Activated CD4-positive, alpha-beta T cell treated with anti-CD3 and anti-CD28 coated beads, Interleukin-2, amount 50 U/mL, for 16 hours (primary cell): ENCODE data around the gene KRTAP10-11.
"Not testable (repeated sequence)": the region's sequence is repeated elsewhere in the genome, so short reads cannot be mapped to it uniquely, and the experiment has no call there.

Experiments
- DNase-seq: peaks from one replicate; pipeline ENCODE4 v3.0.0-alpha.2; 2020

Gene KRTAP10-11

DNA sequence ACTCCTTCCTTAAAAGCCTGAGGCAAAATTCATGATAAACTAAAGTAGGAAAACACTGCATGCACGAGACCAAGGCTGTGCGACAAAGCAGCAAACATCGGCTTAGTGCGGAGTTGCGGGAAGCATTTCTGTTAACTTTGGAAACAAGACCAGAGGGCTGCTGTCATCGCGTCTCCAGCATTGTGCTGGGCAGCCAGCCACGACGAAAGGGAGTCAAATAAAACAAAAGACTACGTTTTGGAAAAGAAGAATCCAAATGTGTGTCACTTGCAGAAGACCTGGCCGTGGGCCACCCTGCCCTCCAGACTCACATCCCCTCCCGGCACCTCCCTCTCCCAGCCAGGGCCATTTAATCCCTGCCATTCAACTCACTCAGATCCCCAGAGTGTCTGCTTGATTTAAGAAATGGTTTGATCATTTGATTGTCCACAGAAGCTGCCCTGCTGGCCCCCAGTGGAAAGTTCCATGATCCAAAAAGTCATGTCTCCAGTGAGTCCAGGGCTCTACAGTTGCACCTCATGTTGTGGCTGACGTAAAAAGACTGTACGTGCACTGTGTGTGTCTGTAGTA lies 2.4 kb upstream of the KRTAP10-11 start:
- DNase-seq = no peak

DNA sequence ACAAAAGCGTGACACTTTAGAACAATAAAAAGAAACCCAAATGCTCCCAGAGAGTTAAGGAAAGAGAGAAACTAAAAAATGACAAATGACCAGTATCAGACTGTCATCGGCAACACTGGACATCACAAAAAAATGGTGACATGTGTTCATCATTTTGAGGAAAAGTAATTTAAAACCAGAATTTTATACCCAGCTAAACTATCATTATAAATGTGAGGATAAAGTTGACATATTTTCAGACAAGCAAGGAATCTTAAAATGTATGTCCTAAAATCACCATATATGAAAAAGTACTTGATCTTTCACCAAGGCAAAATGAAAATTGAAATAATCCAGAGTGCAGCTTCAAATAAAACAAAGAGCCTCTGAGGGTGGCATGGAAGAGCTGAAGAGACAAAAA lies 1.3 kb upstream of the KRTAP10-11 start:
- DNase-seq = no peak

DNA sequence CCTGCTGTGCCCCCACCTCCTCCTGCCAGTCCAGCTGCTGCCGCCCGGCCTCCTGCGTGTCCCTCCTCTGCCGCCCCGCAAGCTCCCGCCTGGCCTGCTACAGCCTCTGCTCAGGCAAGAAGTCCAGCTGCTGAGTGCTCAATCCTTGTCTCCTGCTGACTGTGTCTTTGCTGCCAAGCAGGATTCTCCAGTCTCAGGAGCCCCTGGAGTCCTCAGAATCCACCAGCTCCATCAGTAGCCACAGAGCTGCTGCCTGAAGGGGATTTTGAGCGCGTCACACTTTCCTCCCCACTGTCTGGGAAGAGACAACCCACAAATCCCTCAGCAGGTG lies 973 bp downstream of the KRTAP10-11 start:
- DNase-seq = no peak

DNA sequence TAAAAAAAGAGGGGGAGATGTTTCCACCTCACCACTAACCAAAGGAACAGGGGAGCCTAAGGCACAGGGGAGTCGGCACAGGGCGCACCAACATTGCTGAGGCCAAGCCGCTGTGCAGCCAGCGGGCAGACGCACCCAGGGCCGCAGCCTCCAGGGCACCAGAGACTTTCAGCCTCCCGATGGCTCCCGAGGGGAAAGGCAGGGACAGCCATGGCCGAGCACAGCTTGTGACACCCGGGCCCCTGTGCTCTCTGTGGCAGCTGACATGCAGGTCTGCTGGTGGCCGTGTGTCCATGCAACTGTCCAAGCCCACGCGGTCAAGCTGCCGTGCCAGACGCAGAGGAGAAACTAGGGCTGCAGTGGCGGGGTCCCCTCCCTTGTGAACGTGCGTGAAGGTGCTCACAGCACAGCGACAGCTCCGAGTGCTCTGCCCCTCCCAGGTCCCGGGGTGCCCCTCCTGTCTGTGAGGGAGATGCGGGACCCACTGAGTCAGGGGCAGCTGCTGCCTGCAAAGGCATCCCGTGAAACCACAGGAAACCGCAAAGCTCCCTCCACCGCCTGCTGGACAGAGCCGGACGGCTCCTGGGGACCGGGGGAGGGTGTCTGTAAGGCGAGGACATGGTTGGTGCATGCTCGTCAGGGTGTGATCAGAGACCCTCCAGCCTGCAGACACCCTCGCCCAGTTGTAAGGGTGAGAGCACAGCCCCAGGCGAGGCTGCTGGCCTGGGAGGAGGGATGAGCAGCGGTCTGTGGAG lies 2.5 kb downstream of the KRTAP10-11 start:
- DNase-seq = no peak

DNA sequence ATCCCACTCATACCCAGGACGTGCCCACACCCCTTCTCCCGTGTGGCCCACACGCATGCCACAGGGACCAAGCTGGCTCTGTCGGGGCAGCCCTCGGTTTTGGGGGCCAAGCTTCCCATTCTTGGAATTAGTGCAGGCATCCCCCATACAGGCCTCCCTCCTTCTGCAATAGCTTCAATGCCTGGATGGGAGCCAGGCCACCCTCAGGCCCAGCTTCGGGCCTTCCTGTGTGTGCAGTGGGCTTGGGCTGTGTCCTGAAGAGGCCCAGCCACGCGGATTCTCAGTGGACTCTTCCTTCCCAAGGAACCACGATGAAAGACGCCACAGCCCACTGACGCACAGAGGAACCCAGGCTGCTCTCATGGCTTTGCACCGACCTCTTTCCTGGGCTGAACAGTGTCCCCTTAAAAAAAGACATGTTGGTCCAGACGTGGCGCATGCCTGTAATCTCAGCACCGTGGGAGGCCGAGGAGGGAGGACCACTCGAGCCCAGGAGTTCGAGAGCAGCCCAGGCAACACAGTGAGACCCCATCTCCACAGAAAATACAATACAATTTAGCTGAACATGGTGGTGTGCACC lies 3.4 kb downstream of the KRTAP10-11 start:
- no peak for DNase-seq

DNA sequence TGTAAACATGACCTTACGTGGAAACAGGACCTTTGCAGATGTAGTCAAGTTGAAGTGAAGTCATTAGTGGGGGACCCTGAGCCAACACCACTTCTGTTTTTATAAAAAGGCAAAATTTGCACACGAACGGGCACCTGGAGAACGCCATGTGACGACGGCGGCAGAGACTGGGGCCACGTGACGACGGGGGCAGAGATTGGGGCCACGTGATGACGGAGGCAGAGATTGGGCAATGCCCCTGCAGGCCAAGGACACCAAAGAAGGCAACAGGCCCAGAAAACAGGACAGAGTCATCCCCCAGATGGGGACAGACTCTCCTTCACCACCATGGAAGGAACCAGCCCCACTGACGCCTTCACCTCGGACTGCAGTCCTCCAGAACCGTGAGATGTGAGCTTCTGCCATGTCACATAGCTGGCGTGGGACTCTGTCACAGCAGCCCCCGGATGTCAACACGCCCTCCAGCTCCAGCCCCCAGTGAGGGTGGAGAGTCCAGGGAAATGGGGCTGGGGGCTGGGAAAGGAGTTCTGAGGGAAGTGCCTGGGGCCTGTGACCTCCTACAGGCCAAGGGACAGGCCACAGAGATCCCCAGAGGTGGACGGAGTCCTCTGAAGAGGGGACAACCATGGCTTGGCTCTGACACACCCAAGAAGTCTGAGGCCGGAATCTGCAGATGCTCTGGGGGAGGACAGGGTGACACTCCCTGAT lies 4.2 kb downstream of the KRTAP10-11 start:
- DNase-seq = no peak

DNA sequence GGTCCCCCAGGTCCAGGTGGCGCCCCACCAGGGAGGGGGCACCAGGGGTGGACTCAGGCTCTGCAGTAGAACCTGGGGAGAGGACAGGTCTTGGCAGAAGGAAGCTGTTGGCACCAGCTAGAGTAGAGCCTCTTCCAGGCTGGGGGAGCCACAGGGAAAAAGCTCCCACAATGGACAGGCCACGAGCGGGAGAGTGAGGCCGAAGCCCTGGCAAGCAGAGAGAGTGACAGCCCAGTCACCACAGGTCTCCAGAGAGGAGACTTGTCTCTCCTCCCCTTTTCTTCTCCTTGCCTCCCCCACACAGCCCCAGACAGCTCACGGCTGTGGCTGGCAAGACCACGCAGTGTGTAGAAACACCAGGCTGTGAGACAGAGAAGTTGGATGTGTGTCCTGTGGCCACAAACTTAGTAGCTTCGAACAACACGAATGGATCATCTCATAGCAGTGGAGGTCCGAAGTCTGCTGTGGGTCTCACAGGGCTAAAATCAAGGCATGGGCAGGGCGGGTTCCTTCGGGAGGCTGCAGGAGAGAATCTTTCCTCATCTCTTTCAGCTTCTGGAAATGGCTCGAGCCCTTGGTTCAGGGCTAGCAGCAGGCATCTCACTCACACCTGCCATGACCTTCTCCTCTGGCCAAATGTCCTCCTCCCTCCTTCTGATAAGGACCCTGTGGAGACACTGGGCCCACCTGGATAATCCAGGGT lies 4.9 kb downstream of the KRTAP10-11 start:
- DNase-seq = no peak

DNA sequence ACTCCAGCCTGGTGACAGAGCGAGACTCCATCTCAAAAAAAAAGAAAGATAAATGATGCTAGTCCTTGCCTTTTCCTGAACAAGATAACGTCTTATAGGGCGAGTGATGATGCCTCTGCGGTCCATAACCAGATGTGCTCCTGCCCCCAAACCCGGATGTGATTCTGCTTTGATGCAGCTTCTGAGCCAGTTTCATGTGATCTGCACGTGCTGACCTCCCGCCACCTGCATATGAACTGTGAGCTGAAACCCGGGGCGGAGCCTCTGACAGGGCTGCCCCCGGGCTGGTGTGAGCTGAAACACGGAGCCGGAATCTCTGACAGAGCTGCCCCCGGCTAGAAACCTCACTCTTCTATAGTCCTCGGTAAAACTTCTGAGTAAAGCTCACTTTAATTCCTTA lies 6.9 kb downstream of the KRTAP10-11 start:
- no peak for DNase-seq

DNA sequence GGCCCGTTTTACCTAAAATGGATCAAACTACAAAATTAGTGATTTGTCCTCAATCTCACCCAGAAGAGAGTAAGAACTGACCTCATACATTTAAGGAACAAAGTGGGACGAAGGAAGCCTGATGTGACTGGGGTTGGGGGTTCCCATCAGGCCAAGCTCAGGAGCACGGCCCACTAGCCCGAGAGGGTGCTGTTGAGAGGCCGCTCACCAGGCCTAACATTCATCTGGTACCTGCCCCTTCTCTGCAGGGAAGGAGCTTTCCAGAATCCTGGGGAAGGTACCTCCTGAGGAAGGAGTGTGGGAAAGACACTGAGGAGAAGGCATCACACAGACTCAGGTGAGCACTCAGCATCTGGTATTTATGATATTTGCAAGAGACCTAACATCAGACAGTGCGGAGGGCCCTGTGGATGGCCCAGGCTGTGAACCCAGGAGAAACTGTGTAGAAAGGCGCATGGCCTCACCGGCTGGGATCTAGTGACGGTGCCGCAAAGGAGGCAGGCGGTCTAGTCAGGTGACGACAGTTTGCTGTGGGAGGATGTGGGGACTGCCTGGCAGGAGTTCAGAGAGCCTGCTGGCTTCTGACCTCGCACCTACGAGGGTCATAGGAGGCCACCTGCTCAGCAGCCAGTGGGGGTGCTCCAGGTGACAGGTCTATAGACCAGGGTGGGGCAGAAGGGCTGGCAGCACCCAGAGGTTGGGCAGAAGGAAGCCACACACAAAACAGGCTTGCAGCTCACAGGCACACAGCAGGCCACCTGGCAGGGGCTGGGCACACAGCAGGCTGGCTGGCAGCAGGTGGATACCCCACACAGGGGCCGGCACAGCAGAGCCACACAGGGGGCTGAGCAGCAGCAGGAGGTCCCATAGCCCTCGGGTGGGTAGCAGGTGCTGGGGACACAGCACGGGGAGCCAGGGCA lies 7.7 kb downstream of the KRTAP10-11 start:
- no peak for DNase-seq

DNA sequence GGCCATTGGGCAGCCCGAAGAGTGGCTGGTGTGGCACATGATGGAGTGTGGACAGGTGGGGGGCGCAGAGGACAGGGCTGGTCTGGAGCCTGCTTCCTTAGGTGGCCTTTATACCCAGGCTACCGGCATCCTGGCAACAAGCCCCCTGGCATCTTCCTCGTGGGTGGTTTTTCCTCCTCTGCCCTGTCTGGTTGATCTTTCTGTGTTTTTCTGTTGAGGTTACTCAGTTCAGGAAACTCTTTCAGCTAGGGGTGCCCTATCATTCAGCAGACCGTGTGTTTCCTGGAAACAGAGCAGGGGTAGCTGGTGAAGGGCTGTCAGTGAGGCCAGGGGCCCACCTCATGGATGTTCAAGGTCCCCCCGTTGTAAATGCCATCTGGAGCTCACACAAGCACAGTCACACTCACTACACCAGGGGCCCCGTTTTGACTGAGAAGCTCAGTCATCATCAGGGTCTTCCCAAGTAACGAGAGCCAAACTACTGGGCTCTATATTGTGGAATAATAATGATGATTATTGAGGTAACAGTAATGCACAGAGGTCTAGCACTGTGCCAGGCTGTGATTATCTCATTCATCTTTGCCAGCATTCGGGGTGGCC lies 8.5 kb downstream of the KRTAP10-11 start, which contains the start of gene KRTAP12-4:
Gene KRTAP12-4, minus strand, starts transcription at position 84 of the 600 bp plus-strand sequence. Its CDS starts 45 bp downstream, at position 39.
- DNase-seq = no peak

DNA sequence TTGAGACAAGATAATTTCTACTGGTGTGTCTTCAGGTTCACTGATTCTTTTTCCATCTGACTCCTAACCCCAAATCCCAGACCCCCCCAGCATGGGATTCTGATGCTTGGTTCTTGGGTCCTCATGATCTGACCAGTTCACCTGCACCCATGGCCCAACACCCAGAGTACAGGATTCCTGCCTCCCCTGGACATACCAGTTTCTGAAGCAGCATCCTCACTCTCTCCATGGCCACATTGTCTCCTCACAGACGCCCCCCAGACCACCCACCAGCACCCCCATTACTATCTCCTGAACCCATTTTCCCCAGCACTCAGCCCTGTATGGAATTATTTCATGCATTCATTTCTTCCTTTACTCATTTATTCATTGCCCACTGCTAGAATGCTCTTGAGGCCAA lies 10.7 kb downstream of the KRTAP10-11 start:
- no peak for DNase-seq

DNA sequence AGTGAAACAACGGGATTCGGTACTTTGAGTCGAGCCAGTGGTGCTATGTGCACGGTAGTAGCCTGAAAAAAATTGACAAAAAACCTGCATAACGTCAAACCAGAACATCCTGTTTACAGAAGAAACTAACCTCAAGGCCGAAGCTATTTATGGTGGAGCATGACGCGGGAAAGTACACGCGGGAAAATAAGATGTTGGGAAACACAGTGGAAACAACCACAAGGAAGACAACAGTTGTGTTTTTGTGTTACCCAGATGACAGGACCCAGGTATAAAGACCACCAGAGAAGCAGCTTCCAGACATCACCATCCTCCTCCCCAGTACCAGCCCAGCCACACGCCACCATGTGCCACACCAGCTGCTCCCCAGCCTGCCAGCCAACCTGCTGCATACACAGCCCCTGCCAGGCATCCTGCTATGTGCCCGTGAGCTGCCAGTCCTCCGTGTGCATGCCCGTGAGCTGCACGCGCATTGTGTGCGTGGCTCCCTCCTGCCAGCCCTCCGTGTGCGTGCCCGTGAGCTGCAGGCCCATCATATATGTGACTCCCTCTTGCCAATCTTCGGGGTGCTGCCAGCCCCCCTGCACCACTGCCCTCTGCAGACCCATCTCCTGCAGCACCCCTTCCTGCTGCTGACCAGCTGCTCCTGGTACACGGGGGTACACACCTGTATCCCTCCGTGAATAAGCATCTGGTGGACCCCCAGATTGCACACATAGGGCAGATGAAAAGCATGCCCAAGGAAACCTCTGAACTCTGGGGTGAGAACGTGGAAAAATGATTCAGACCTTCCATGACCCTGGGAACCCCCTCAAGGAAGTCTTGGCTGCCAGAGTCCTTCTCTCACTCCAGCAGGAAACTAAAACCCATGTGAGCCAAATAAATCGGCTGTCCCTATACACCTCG lies 11.7 kb downstream of the KRTAP10-11 start, which contains the start of gene KRTAP12-3:
Gene KRTAP12-3, plus strand, starts transcription at position 298 of the 906 bp plus-strand sequence. Its CDS starts 48 bp downstream, at position 346.
- DNase-seq = peak; percentile 44

DNA sequence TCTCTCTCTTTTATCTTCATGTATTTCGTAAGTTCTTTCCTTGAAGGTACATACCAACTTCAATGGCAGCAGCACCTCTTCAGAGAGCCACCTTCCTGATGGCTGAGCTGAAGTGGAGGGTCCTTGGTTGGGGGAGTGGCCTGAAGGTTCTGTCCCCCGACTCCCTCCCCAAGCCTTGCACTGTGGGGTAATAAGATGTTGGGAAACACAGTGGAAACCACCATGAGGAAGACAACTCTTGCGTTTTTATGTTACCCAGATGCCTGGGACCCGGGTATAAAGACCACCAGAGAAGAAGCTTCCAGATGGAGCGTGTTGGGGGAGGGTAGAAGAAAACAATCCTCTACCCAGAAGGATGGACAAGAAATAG lies 12.3 kb downstream of the KRTAP10-11 start:
- no peak for DNase-seq

DNA sequence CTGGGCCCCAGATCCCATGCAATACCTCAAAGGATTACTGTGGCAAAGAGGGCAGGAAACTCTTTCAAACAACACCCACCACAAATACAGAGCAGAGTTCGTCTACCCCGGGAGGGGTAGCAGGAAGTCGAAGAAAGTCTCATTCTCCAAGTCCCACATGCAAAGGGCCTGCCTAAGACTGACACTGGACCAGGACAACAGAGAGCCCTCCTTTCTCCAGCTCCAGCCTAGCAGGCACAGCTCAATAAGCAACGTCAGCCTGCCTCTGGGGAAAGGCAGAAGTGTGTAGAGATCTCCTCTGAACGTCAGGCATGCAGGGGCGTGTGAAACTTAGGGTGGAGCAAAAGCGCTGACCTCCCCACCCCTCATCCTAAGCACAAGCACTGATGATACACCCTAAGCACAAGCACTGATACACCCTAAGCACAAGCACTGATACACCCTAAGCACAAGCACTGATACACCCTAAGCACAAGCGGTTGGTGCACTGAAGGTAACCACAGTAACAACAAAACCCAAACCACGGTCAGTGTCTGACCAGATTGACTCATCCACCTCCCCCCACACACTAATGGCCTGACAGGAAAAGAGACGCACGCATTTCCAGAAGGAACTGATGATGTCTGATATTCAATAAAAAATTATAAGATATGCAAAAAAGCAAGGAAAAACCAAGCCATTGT lies 12.8 kb downstream of the KRTAP10-11 start:
- DNase-seq = no peak

DNA sequence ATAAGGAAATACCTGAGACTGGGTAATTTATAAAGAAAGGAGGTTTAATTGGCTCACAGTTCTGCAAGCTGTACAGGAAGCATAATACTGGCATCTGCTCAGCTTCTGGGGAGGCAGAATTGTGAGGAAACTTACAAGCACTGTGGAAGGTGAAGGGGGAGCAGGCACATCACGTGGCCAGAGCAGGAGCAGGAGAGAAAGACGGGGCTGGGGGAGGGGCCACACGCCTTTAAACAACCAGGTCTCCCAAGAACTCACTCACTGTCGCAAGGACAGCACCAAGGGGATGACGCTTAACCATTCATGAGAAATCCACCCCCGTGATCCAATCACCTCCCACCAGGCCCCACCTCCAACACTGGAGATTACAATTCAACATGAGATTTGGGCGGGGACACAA lies 15.4 kb downstream of the KRTAP10-11 start:
- not testable (repeated sequence) for DNase-seq

DNA sequence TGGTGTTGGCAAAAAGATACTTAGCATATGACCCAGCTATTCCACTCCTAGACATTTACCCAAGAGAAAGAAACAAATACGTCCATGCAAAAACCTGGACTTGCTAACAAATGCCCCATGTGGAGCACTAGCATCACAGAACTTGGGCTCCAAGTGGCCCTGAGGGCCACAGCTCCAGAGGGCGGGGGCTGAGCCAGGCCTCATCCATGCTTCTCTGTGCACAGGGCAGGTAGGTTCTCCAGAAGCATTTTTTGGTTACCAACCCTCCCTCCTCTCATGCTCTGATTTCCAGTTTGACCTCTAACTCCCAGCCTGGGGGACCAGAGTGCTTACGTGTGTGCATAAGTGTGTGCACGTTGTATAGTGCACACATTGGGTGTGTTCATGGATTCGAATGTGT lies 18.5 kb downstream of the KRTAP10-11 start:
- DNase-seq = no peak

DNA sequence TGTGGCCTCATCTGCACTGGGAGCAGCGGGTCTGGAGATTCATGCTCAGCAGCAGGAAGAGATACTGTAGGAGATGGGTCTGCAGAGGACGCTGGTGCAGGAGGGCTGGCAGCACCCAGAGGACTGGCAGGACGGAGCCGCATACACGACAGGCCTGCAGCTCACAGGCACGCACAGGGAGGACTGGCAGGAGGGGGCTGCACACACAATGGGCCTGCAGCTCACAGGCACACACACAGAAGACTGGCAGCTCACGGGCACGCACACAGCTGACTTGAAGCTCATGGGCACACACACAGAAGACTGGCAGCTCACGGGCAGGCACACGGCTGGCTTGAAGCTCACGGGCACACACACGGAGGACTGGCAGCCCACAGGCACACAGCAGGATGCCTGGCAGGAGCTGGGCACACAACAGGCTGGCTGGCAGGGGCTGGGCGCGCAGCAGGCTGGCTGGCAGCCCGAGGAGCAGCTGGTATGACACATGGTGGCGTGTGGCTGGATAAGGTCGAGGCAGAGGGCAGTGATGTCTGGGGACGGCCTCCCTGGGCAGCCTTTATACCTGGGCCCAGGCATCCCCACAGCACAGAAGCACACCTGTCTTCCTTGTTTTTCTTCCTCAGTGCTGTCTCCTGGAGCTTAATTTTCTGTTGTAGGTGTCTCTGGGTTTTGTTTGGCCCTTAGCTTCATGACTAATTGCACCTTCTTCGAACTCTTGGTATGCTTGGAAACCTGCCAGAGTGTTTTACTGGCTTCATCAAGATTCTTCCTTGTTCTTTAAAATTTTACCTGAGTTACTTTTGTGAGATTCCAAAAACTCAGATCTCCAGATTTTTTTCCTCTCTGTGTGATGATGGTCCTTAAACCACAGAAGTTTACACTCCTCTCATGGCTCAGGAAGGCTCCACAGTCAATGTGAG lies 20.4 kb downstream of the KRTAP10-11 start, which contains the start of gene KRTAP12-2:
Gene KRTAP12-2, minus strand, starts transcription at position 527 of the 920 bp plus-strand sequence. Its CDS starts 41 bp downstream, at position 486.
- DNase-seq = no peak

DNA sequence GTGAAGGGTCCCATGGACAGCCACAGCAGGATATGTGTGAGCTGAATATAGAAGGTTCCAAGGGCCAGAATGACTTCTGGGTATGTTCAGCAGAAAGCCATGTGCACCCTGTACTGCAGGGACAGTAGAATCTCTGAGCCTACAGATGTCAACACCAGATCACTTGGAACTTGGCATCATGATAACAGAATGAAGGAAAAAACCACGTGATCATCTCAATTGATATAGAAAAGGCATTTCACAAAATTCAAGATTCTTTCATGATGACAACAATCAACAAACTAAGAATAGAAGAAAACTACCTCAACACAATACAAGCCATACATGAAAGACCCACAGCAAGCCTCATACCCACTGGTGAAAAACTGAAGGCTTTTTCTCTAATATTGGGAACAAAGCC lies 21.4 kb downstream of the KRTAP10-11 start:
- no peak for DNase-seq
